Kidney (tissue), 14 donors: ENCODE data around the gene ILK. TPM values are rescaled to one million over a fixed set of nuclear protein-coding genes. Genes with fewer than 3 reads are reported as not detected.

Experiments
- DNase-seq, 5 donors: peaks; one replicate each; pipeline ENCODE4 v3.0.0-alpha.2; 2013 to 2020
- FAIRE-seq: peaks from 2 replicates; lab custom pipeline; 2012; peaks lifted over from hg19 to GRCh38; lab: Jason Lieb, UNC
- H3K27ac ChIP-seq, 2 donors: one replicate each; pipeline ENCODE4 v1.7.0; 2013; ENCODE audit warnings: low read depth in 2 of 2, low read length in 2 of 2, inconsistent platforms in 1 of 2
- H3K27me3 ChIP-seq: one replicate; pipeline ENCODE4 v1.7.1; 2013; ENCODE audit warnings: low read length, inconsistent platforms; ENCODE audit not compliant: control insufficient read depth, insufficient read depth
- H3K36me3 ChIP-seq, 3 donors: one replicate each; pipeline versions ENCODE4 v1.7.0 to v1.7.1; 2013; ENCODE audit warnings: low read length in 3 of 3, control low read depth in 1 of 3, inconsistent platforms in 1 of 3; ENCODE audit not compliant: insufficient read depth in 3 of 3, control insufficient read depth in 2 of 3
- H3K4me1 ChIP-seq, 3 donors: one replicate each; pipeline versions ENCODE4 v1.7.0 to v1.7.1; 2013; ENCODE audit warnings: low read length in 3 of 3, inconsistent platforms in 1 of 3, low read depth in 1 of 3; ENCODE audit not compliant: control insufficient read depth in 2 of 3, insufficient read depth in 2 of 3
- H3K4me3 ChIP-seq, 3 donors: one replicate each; pipeline versions ENCODE4 v1.7.0 to v1.8.1; 2013; ENCODE audit warnings: low read length in 3 of 3, control low read depth in 1 of 3, inconsistent platforms in 1 of 3
- H3K9ac ChIP-seq, 3 donors: one replicate each; pipeline versions ENCODE4 v1.7.0 to v1.7.1; 2013; ENCODE audit warnings: low read length in 3 of 3, control low read depth in 1 of 3, inconsistent platforms in 1 of 3
- H3K9me3 ChIP-seq, 3 donors: one replicate each; pipeline versions ENCODE4 v1.7.0 to v1.7.1; 2013; ENCODE audit warnings: low read length in 3 of 3, control low read depth in 1 of 3, inconsistent platforms in 1 of 3; ENCODE audit not compliant: control insufficient read depth in 2 of 3, insufficient read depth in 1 of 3
- CTCF ChIP-seq: IDR thresholded peaks from 3 replicates; pipeline ENCODE4 v1.5.1; 2012; ENCODE audit warnings: mild to moderate bottlenecking, moderate library complexity, borderline replicate concordance; ENCODE audit not compliant: insufficient read depth; ENCODE audit errors: extremely low read depth
- intact Hi-C: fragments of 100-400 bp; cut with DNase I; formaldehyde crosslinking; loops from one replicate; pipeline ENCODE4 v1.11.1; 2022
- polyA plus RNA-seq: library from polyadenylated mRNA; stranded (reverse); fragments of 350-450 nt; fragmentation: Illumina TruSeq; extraction: RNeasy Lipid Tissue Mini Kit (QIAGEN cat#74804); gene quantifications from one replicate; pipeline ENCODE4 v1.2.3, GENCODE V29; 2014; ENCODE audit warnings: low read depth, low replicate concordance; ENCODE audit not compliant: insufficient read depth
- total RNA-seq: library from RNA; stranded (reverse); fragmentation: NEBNext Ultra II Directional; extraction: Animal tissue kit (Norgen Biotek cat#: 25700); gene quantifications from one replicate; pipeline ENCODE4 v1.2.1, GENCODE V29; 2021
- donor health status: control.
- donor health status: control.
- donor health status: control.
- donor health status: control.
- donor health status: control.
- donor health status: DM: yes; HTN: yes; CAD: no.
- donor health status: Normal renal cell carcinoma (clear cell type).

ILK gene
- total and polyA plus RNA-seq, 2 donors from 2014 or later, result 149 to 170 TPM

- TF ChIP-seq CTCF, result no peak
- peaks cover 0 to 10% (median 0%) of the 10 kb centered on the region in 3 donors for H3K4me1 ChIP-seq
- H3K36me3 ChIP-seq, result no peaks in the 10 kb centered on the region
- DNase-seq (no peak), FAIRE-seq (no peak)
- intact Hi-C loops, result no loop called here
- no peak overlapping the region for H3K9ac ChIP-seq
- H3K9me3 ChIP-seq, result no peaks in the 10 kb centered on the region
- no peak overlapping the region for H3K27ac ChIP-seq
- H3K27me3 ChIP-seq, result no peaks in the 10 kb centered on the region
- no peak overlapping the region for H3K4me3 ChIP-seq
These were observed 36.2 kb upstream of the ILK start for GRCh38 chr11:6567371-6567745.

GRCh38 chr11:6568191-6568918 lies 35.2 kb upstream of the ILK start:
- intact Hi-C loops, result no loop called here
- Histone ChIP-seq H3K27me3 (no peaks in the 10 kb centered on the region), H3K4me1 (peaks cover 0 to 10% (median 0%) of the 10 kb centered on the region in 3 donors), H3K9ac (no peak overlapping the region), H3K4me3 (no peak overlapping the region), H3K36me3 (no peaks in the 10 kb centered on the region), H3K9me3 (no peaks in the 10 kb centered on the region), H3K27ac (no peak overlapping the region)
- FAIRE-seq, result no peak
- peak; percentile 45 to 85 (median 53) for DNase-seq
- no peak for TF ChIP-seq CTCF

- intact Hi-C loops, result no loop called here
- FAIRE-seq (no peak), DNase-seq (no peak)
- Histone ChIP-seq H3K4me1 (peaks cover 0 to 10% (median 0%) of the 10 kb centered on the region in 3 donors), H3K4me3 (no peak overlapping the region), H3K9ac (no peak overlapping the region), H3K36me3 (no peaks in the 10 kb centered on the region), H3K27me3 (no peaks in the 10 kb centered on the region), H3K9me3 (no peaks in the 10 kb centered on the region), H3K27ac (no peak overlapping the region)
- no peak for TF ChIP-seq CTCF
These were observed 33.9 kb upstream of the ILK start for GRCh38 chr11:6569706-6570105.
